CD4-positive, alpha-beta T cell treated with Interleukin-12 subunit alpha and Interleukin-12 subunit beta, for 1 hour (primary cell): ENCODE measurements around the gene NFAT5.

Experiments
- DNase-seq: peaks from one replicate; pipeline ENCODE4 v3.0.0-alpha.2; 2020

NFAT5 gene

DNA sequence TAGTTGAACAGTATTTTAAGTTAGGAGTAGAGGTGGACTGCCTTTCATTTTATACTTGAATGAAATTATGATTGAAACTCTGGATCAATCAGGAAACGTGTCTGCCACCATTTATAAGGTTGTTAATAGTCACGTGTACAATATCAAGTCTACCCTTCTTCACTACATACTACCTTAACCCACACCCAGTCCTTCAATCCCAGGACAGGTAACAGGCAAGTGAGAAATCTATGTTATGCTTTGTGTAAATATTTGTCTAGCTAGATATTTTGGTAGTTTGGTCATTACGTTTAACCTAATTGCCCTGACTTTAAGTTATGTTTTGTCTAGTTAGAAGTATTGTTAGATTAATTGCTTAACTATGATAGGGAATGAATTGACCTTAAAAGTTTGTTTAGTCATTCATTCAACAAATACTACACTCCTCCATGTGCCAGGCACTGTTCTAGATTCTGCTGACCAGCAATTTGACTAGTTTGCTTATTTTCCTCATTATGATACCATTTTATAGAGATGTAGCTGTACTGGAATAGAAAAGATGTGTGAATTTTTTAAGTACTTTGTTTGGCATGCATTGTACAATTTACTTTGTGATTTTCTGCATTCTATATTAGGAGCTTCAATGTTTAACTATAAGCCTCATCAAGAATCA is 88.6 kb downstream of the NFAT5 start:
- DNase-seq = no peak

DNA sequence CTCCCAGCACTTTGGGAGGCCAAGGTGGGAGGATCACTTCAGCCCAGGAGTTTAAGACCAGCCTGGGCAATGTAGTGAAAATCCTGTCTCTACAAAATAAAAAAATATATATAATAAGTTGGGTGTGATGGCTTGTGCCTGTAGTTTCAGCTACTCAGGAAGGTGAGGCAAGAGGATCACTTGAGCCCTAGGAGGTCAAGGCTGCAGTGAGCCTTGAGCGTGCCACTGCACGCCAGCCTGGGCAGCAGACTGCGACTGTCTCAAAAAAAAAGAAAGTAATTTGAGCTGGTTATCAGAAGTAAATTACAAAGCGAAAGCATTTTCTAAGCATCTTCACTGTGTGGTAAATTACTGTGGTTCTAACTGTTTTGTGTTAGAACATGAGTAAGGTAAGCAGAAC is 94.4 kb downstream of the NFAT5 start:
- DNase-seq = no peak

DNA sequence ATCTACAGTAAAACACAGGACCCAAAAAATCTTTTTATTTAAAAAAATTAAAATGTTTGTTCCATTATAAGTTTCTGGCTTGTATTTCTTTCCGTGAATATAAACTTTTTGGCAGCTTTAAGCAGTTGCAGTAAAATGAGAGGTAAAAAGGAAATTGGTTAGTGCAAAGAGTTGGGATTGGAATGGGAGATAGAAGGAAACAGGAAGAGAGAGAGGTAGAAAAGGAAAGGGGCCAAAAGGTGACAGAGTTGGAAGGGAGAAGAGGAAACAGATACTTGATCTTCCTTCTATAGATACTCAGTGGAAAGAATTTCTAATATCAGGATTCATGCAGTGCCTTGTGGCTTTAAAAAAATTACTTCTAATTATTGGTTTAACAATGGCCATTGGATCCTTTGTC is 97.1 kb downstream of the NFAT5 start:
- no peak for DNase-seq

DNA sequence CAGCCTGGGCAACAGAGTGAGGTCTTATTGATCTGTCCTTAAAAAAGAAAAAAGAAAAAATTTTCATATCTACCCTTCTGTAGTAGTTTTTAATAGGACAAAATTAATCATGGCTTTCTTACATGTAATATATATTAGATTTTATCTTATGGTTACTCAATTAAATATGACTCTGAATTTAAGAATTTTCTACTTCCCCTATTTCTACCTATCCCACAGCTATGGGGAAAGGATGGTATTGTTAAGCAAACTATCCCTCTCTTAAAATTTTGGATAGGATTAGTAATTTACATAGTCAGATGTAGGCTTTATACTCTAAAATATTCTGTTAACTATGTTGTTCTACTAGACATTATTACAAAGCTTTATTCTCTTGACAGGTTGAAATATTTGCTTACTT is 98.1 kb downstream of the NFAT5 start:
- no peak for DNase-seq

DNA sequence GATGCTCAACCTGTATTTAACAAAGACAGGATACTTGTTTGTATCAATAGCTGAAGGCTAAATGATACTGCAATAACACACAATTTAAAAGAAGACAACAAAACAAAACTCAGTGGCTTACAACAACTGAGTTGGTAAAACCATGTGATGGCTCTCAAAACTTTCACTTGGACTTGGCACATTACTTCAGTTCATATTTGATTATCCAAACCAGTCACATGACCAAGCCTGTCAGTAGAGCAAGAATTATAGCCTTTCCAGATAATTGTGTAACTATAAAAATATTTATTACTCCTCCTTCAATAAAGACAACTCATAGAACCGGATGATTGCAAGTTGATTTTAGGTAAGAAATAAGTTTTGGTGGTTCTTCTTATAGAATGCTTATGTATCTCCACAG is 103.8 kb downstream of the NFAT5 start:
- no peak for DNase-seq

DNA sequence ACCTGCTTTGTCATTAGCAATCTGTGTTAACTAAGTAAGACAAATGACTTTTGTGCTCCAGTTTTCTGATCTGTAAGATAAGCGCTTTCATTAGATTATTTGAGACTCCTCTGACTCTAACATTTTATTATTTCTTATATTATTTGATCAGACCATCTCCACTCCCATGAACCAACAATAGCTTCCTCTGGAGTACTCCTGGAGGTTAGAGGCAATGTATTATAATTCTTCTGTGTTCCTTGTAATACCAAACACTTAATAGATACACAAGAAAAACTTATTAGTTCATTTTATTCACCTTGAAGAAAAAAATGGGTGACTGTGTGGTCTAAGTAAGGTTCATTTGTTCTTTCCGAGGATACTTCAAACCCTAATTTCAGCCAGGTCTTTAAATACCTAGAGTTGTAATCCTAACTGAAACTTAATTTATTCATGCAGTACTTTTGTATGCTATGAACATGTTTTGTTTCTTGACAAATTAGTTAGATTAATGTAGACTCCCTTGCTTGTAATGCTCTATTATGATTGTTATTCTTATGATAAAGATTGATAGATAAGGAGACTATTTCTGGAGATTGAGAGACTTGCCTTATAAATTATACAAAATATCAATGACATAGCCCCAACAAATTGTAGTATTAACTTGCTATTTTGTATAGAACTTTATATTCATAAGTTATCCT is 106.7 kb downstream of the NFAT5 start:
- DNase-seq = no peak

DNA sequence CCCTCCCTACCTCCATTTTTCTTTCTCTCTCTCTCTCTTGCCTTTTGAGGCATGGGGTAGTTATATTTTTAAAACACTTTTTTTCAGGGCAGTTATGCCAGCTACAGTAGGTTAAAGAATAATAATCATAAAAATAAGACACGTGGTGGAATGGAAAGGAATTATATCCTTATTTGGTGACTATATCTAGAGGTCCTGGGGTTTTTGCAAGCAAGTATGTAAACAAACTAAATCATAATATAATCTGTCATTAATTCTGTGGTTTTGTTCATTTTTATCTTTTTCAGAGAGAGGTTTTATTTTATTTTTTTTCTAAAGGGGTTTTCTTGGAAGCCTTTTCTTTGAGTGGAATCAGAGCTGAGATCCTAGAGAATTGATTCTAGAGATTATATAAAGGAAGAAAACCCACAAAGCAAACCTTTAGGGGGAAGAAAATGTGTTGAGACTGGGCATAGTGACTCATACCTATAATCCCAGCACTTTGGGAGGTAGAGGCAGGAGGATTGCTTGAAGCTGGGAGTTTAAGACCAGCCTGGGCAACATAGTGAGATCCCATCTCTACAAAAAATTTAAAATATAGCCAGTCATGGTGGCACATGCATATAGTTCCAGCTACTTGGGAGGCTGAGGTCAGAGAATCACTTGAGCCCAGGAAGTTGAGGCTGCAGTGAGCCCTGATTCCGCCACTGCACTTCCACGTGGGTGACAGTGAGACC is 107.4 kb downstream of the NFAT5 start:
- DNase-seq = no peak

DNA sequence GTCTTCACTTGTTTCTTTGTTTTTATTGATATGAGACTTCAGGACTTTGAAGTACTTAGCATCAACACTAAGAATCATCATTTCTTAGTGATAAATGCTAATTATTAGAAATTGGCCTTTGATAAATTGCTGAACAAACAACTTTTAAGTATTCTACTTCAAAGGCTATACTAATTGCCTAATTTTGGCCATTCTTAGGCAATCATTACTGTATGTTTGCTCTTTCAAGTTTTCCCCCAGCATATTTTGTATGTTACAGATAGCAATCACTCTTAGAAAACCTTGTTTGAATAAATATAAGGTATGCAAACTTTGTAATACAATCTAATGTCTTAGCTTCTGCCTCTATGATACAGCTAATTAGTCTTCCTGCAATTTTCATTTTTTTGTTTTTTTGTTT is 114.6 kb downstream of the NFAT5 start:
- no peak for DNase-seq

DNA sequence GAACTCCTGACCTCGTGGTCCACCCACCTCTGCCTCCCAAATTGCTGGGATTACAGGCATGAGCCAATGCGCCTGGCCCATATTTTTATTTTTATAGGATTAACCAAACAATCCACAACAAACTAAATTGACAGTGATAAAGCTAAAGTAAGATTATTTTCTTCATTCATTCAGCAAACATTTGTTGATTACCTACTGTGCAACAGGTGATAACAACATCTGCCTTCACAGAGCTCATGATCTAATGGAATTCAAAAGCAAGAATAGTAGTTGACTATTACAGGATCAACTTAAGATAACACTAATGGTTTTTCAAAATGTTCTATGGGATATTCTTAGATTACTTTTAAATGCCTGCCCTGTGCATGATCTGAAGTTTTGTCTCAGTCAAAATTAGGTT is 122.8 kb downstream of the NFAT5 start:
- no peak for DNase-seq

DNA sequence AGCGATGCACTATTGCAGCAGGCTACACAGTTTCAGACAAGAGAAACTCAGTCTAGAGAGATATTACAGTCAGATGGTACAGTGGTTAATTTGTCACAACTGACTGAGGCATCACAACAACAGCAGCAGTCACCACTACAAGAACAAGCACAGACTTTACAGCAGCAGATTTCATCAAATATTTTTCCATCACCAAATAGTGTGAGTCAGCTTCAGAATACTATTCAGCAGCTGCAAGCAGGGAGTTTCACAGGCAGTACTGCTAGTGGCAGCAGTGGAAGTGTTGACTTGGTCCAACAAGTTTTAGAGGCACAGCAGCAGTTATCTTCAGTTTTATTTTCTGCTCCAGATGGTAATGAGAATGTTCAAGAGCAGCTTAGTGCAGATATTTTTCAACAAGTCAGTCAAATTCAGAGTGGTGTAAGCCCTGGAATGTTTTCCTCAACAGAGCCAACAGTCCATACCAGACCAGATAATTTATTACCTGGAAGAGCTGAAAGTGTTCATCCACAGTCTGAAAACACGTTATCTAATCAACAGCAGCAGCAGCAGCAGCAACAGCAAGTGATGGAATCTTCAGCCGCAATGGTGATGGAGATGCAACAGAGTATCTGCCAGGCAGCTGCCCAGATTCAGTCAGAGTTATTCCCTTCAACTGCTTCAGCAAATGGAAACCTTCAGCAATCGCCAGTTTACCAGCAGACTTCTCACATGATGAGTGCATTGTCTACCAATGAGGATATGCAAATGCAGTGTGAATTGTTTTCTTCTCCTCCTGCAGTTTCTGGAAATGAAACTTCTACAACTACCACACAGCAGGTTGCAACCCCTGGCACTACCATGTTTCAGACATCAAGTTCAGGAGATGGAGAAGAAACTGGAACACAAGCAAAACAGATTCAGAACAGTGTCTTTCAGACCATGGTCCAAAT is 126.5 kb downstream of the NFAT5 start:
- no peak for DNase-seq

DNA sequence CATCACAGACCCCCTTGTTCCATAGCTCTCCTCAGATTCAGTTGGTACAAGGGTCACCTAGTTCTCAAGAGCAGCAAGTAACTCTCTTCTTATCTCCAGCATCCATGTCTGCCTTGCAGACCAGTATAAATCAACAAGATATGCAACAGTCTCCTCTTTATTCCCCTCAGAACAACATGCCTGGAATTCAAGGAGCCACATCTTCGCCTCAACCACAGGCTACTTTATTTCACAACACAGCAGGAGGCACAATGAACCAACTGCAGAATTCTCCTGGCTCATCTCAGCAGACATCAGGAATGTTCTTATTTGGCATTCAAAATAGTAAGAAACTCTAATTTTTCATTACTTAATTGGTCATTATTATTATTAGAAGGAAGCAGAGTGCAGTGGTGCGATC is 128.2 kb downstream of the NFAT5 start:
- DNase-seq = no peak

DNA sequence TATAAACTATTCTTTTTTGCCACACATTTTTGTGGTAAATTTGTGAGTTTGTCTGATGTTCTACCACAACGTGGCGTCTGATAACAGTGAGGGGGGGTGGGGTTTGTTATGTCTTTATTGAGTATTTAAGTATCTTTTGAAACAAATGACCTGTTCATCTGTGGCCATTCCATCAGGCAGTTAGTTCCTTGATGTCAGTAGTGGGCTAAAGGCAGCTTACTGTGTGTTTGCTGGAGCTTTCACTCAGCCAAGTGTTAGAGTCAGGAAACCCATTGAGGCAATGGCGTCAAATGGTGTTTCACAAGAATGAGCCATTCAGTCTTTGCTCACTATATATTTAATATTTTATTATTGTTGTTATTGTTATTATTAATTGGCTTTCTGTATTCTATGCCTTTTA is 132.6 kb downstream of the NFAT5 start:
- DNase-seq = no peak

DNA sequence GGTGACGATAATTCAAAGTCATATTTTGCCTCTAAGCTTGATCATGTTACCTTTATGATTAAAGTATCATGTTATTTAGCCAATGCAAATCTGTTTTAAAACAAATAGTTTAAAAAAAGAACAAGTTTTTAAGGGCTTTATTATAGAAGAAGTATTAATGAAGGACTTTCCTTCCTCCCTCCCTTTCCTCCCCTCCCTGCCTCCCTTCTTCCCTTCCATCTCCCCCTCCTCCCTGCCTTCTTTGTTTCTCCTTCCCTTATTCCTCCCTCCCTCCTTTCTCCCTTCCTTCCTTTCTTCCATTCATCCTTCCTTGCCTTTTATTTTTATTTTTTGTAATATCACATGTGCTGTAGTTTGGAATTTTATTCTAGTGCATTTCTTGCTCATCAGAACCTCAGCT is 134.1 kb downstream of the NFAT5 start:
- DNase-seq = no peak

DNA sequence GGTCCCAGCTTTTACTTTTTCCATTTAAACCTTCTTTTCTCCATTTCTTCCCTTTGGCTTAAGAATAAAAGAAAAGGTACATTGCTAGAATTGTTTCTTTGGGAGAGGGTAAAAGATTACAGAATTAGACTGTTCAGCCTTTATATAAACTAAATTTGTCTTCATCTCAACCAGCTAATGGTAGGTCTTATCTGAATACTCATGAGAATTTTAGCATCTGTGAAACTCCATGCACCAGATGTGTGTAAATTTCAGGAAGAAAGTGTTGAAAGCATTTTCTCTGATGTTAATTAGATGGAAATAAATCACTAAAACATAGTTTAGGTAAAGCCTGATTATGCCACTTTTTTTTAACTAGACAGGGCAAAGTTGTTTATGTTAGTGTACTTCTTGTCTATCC is 135.7 kb downstream of the NFAT5 start:
- no peak for DNase-seq

DNA sequence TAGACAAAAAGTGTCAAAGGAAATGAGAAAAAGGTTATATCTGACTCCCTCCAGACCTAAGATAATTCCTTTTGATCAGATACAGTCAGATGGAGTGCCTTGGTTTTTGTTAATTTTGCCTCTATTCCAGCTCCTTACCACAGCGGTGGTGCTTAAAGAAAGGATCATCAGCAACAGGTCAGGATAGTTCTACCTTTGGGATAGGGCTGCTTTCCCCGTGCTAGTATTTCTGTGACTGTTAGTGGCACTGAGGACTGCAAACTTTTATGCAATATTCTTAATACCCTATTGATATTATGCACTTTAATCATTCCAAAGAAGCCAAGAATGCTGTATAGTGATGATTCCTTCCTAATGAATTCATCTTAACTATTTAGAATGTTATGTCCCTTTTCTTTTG is 136.1 kb downstream of the NFAT5 start:
- DNase-seq = no peak

DNA sequence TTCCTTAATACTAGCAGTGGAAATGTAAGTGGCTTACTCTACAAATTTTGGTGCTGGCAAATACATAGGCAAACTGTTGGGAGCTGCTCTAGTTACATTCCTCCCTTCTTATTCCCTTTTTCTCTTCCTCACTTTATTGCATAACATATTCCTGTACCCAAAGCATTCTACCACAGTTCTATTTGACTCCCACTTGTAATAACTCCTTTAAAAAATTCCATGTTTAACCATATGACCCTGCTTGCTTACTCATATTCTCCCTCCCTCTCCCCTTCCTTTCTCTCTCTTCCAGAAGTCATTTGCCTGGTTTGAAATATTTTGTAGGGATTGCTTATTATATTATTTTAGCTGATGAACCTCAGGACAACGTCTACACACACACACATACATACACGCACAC is 137.9 kb downstream of the NFAT5 start:
- no peak for DNase-seq

DNA sequence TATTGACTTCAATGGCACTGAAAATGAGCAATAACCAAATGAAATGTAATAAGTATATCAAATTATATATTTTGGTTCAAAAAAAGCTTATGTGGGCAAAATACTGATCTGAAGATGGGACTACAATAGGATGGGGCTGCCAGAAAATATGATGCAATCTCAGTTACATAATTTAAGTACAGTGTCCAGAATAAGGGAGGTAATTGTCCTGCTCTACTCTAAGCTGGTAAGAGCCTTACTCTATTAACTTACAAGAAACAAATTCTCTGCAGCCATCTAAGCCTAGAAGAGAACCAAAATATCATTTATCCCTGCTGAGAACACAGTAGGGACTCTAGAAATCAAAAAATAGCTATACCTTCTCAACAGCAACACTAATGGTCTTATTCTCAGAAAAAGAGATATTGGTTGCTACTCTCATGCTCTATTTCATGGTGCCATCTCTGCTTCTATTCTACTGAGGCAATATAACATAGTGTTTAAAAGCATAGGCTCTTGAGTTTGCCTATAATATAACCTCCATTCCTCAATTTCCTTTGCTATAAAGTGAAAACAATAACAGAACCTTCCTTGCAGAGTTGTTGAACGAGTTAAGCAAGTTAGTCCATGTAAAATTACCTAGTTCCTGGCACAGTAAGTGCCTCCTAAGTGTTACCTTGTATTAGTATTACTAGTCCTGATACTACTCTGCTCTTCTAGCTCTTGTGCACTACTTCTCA is 140.6 kb downstream of the NFAT5 start:
- DNase-seq = no peak

DNA sequence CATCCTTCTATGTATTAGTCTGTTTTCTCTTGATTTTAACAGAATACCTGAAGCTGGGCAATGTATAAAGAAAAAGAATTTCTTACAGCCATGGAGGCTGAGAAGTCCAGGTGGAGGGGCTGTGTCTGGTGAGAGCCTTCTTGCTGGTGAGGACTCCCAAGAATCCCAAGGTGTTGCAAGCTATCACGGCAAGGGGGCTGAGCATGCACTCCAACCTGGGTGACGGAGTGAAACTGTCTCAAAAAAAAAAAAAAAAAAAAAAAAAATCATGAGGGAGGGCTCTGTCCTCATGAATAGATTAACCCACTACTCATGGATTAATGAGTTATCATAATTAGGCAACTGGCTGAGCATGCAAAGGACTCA is 141.2 kb downstream of the NFAT5 start:
- DNase-seq = no peak

DNA sequence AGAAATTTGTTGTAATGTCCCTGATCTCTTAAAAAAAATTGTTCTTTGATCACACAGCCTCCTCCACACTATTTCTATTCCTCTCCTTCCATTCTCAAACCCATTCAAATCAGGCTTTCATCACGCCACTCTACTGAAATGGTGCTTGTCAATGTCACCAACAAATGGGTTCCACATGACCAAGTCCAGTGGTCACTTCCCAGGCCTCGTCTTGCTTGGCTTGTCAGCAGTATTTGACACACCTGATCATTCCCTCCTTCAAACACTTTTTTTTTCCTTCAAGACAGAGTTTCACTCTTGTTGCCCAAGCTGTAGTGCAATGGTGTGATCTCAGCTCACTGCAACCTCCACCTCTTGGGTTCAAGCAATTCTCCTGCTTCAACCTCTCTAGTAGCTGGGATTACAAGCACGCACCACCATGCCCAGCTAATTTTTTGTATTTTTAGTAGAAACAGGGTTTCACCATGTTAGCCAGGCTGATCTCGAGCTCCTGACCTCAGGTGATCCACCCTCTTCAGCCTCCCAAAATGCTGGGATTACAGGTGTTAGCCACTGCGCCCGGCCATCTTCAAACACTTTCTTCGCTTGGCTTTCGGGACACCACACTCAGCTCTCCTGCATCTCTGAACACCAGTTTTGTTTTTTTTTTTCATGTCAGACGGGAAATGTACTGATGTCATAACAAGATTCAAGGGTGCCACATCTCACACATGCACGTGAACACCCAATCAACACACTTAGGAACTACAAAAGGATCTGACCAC is 142.3 kb downstream of the NFAT5 start:
- no peak for DNase-seq

DNA sequence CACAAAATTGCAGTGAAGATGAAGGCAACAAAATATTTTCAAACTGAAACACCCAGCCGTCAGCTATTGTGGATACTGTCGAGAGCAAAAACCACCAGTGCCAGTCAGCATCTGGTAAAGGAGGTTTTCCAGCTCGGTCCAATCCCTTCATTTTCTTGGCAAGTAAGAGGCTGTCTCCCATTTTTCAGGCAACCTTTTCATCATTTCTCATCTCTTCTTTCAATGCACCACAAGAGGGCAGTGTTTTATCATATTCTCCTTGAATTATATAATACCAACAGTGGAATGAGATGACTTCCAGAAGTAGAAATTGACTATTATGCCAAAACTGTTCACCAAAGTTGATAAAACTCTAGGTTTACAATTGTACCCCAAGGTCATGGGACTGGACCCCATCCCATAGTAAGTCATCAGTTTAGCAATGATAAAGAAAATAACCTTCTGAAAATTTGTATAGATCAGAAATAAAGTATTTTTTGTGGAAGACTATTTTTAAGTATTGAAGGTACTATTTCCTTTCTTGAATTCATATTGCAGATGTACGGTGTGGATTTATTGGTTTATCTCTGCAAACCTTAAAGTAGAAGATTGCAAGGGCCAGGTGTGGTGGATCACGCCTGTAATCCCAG is 143.8 kb downstream of the NFAT5 start:
- peak; percentile 73 for DNase-seq

DNA sequence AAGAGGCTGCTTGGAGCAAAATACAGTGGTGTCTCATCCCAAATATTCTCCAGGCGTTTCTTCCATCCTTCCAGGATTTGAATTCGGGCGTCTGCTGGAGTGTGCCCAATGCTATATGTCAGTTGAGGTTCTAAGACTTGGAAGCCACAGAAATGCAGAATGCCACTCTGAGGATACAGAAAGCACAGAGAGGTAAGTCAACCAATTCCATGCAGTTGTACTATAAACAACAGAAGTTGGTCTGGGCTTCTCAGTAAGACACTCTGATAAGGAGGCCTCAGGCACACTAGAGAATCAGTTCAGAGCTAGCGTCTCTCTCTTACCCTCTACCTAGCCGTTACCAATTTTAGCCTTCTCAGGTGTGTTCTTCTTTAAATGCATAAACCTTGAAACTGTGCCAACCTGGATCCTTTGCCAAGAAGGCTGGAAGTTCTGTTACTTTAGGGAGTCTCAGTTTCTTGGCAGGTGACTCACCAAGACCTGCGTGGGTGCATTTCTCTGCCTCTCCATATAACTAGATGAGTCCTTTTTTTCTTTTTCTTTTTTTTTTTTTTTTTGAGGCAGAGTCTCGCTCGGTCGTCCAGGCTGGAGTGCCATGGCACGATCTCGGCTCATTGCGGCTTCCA is 145.5 kb downstream of the NFAT5 start:
- DNase-seq = no peak
